SK-N-SH (cell line): ENCODE measurements around the gene DMAP1.

ENCODE experiments used
- EZH2phosphoT487 ChIP-seq: fragments of 200-600 bp; sonication (generic); IDR thresholded peaks from 2 replicates; pipeline ENCODE4 v1.6.1; 2017; ENCODE audit warnings: low read depth, mixed run types, mild to moderate bottlenecking, antibody characterized with exemption, moderate library complexity, borderline replicate concordance
- FOSL2 ChIP-seq: IDR thresholded peaks from 2 replicates; pipeline ENCODE4 v1.4.0; 2012; ENCODE audit warnings: low read depth, mild to moderate bottlenecking, moderate library complexity, borderline replicate concordance
- POLR2AphosphoS5 ChIP-seq: IDR thresholded peaks from 2 replicates; pipeline ENCODE4 v1.6.1; 2012; ENCODE audit warnings: low read depth, low read length
- RAD21 ChIP-seq: IDR thresholded peaks from 2 replicates; pipeline ENCODE4 v1.6.1; 2012; ENCODE audit warnings: mild to moderate bottlenecking, low read length
- TCF12 ChIP-seq: IDR thresholded peaks from 2 replicates; pipeline ENCODE4 v1.4.0; 2012
- TEAD4 ChIP-seq: IDR thresholded peaks from 2 replicates; pipeline ENCODE4 v1.4.0; 2012; ENCODE audit warnings: mild to moderate bottlenecking, borderline replicate concordance; ENCODE audit not compliant: insufficient read depth
- TF ChIP-seq, protein P1 (sequence below): fragments of 200-600 bp; sonication (generic); IDR thresholded peaks from 2 replicates; pipeline ENCODE4 v1.6.1; 2017; ENCODE audit warnings: antibody characterized with exemption, mild to moderate bottlenecking, moderate library complexity
- TF ChIP-seq, protein P2 (sequence below): fragments of 150-350 bp; IDR thresholded peaks from 2 replicates; pipeline ENCODE4 v1.6.1; 2017; ENCODE audit warnings: antibody characterized with exemption, low read length, low read depth, borderline replicate concordance
- TF ChIP-seq, protein P3 (sequence below): IDR thresholded peaks from 2 replicates; pipeline ENCODE4 v1.4.0; 2012; ENCODE audit warnings: low read depth
- TF ChIP-seq, protein P4 (sequence below): fragments of 150-350 bp; IDR thresholded peaks from 2 replicates; pipeline ENCODE4 v1.6.1; 2016; ENCODE audit warnings: mild to moderate bottlenecking, low read depth, low read length
- TF ChIP-seq, protein P5 (sequence below): IDR thresholded peaks from 2 replicates; pipeline ENCODE4 v1.6.1; 2012; ENCODE audit warnings: mild to moderate bottlenecking, low read depth, low read length, moderate library complexity

DNA sequence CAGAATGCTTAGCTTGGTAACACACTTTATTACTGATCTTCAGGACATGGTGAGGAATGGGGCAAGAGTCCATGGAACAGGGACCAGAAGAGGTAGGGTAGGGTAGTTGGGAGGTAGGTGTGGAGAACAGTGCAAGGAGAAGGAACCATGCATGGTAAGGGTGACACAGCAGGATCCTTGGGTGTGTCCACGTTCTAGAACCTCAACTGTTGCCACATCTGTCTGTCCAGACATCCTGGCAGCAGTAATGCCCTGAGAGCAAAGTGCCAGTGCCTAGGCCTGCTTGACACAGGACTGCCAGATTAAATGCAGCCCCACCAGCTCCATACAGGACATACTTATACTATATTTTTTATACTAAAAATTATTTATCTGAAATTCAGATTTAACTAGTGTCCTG lies 13.9 kb downstream of the DMAP1 start:
- TF ChIP-seq, protein P1, sequence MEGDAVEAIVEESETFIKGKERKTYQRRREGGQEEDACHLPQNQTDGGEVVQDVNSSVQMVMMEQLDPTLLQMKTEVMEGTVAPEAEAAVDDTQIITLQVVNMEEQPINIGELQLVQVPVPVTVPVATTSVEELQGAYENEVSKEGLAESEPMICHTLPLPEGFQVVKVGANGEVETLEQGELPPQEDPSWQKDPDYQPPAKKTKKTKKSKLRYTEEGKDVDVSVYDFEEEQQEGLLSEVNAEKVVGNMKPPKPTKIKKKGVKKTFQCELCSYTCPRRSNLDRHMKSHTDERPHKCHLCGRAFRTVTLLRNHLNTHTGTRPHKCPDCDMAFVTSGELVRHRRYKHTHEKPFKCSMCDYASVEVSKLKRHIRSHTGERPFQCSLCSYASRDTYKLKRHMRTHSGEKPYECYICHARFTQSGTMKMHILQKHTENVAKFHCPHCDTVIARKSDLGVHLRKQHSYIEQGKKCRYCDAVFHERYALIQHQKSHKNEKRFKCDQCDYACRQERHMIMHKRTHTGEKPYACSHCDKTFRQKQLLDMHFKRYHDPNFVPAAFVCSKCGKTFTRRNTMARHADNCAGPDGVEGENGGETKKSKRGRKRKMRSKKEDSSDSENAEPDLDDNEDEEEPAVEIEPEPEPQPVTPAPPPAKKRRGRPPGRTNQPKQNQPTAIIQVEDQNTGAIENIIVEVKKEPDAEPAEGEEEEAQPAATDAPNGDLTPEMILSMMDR, result no peak
- TF ChIP-seq POLR2AphosphoS5 (no peak), TCF12 (no peak), RAD21 (no peak), FOSL2 (no peak), EZH2phosphoT487 (no peak), TEAD4 (no peak)
- TF ChIP-seq, protein P2, sequence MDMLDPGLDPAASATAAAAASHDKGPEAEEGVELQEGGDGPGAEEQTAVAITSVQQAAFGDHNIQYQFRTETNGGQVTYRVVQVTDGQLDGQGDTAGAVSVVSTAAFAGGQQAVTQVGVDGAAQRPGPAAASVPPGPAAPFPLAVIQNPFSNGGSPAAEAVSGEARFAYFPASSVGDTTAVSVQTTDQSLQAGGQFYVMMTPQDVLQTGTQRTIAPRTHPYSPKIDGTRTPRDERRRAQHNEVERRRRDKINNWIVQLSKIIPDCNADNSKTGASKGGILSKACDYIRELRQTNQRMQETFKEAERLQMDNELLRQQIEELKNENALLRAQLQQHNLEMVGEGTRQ, result no peak
- TF ChIP-seq, protein P3, sequence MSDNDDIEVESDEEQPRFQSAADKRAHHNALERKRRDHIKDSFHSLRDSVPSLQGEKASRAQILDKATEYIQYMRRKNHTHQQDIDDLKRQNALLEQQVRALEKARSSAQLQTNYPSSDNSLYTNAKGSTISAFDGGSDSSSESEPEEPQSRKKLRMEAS, result no peak
- TF ChIP-seq, protein P4, sequence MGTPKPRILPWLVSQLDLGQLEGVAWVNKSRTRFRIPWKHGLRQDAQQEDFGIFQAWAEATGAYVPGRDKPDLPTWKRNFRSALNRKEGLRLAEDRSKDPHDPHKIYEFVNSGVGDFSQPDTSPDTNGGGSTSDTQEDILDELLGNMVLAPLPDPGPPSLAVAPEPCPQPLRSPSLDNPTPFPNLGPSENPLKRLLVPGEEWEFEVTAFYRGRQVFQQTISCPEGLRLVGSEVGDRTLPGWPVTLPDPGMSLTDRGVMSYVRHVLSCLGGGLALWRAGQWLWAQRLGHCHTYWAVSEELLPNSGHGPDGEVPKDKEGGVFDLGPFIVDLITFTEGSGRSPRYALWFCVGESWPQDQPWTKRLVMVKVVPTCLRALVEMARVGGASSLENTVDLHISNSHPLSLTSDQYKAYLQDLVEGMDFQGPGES, result no peak
- TF ChIP-seq, protein P5, sequence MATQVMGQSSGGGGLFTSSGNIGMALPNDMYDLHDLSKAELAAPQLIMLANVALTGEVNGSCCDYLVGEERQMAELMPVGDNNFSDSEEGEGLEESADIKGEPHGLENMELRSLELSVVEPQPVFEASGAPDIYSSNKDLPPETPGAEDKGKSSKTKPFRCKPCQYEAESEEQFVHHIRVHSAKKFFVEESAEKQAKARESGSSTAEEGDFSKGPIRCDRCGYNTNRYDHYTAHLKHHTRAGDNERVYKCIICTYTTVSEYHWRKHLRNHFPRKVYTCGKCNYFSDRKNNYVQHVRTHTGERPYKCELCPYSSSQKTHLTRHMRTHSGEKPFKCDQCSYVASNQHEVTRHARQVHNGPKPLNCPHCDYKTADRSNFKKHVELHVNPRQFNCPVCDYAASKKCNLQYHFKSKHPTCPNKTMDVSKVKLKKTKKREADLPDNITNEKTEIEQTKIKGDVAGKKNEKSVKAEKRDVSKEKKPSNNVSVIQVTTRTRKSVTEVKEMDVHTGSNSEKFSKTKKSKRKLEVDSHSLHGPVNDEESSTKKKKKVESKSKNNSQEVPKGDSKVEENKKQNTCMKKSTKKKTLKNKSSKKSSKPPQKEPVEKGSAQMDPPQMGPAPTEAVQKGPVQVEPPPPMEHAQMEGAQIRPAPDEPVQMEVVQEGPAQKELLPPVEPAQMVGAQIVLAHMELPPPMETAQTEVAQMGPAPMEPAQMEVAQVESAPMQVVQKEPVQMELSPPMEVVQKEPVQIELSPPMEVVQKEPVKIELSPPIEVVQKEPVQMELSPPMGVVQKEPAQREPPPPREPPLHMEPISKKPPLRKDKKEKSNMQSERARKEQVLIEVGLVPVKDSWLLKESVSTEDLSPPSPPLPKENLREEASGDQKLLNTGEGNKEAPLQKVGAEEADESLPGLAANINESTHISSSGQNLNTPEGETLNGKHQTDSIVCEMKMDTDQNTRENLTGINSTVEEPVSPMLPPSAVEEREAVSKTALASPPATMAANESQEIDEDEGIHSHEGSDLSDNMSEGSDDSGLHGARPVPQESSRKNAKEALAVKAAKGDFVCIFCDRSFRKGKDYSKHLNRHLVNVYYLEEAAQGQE, result no peak
